Astrocyte of the spinal cord (primary cell): Measurements from ENCODE around the gene MROH7.

Experiments
- DNase-seq: peaks from one replicate; pipeline ENCODE4 v3.0.0; 2011; ENCODE audit warnings: low read depth, low spot score
- H3K4me3 ChIP-seq: 2 replicates; pipeline ENCODE4 v1.5.1; 2011; ENCODE audit warnings: low read depth, mild to moderate bottlenecking, low read length, moderate library complexity
- CTCF ChIP-seq: IDR thresholded peaks from 2 replicates; pipeline ENCODE4 v1.5.1; 2012; ENCODE audit warnings: low read depth, mild to moderate bottlenecking, low read length, inconsistent platforms
- in situ Hi-C: cut with HindIII; loops from 2 replicates; pipeline ENCODE4 v1.10.0; 2017; ENCODE audit warnings: low sequenced_read_pairs

MROH7 gene

GRCh38 chr1:54651608-54652007 is 10.0 kb downstream of the MROH7 start:
- in situ Hi-C loops = no loop called here
- TF ChIP-seq CTCF = no peak
- DNase-seq = no peak
- no peak overlapping the region for H3K4me3 ChIP-seq

GRCh38 chr1:54652168-54652567 is 10.6 kb downstream of the MROH7 start:
- in situ Hi-C loops = no loop called here
- no peak for TF ChIP-seq CTCF
- H3K4me3 ChIP-seq = no peak overlapping the region
- DNase-seq = no peak

GRCh38 chr1:54653036-54653435 is 11.4 kb downstream of the MROH7 start:
- no peak overlapping the region for H3K4me3 ChIP-seq
- in situ Hi-C loops = no loop called here
- DNase-seq = no peak
- TF ChIP-seq CTCF = no peak

- H3K4me3 ChIP-seq = no peak overlapping the region
- TF ChIP-seq CTCF = no peak
- in situ Hi-C loops = no loop called here
- no peak for DNase-seq
Measured at GRCh38 chr1:54658164-54658913, 16.8 kb downstream of the MROH7 start.

GRCh38 chr1:54663725-54664124 is 22.1 kb downstream of the MROH7 start:
- DNase-seq = no peak
- no peak overlapping the region for H3K4me3 ChIP-seq
- TF ChIP-seq CTCF = no peak
- in situ Hi-C loops = no loop called here

GRCh38 chr1:54664364-54664763 is 22.8 kb downstream of the MROH7 start:
- DNase-seq = no peak
- in situ Hi-C loops = no loop called here
- TF ChIP-seq CTCF = no peak
- H3K4me3 ChIP-seq = no peak overlapping the region
